ENCODE measurements around the gene OR6N1. TPM values are rescaled to one million over a fixed set of nuclear protein-coding genes. Genes with fewer than 3 reads are reported as not detected.

OR6N1 gene, protein sequence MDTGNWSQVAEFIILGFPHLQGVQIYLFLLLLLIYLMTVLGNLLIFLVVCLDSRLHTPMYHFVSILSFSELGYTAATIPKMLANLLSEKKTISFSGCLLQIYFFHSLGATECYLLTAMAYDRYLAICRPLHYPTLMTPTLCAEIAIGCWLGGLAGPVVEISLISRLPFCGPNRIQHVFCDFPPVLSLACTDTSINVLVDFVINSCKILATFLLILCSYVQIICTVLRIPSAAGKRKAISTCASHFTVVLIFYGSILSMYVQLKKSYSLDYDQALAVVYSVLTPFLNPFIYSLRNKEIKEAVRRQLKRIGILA
- total RNA-seq (2022; extraction: Qiagen RNA extraction; ENCODE audit: low read depth) = not detected in 5 replicates

DNA sequence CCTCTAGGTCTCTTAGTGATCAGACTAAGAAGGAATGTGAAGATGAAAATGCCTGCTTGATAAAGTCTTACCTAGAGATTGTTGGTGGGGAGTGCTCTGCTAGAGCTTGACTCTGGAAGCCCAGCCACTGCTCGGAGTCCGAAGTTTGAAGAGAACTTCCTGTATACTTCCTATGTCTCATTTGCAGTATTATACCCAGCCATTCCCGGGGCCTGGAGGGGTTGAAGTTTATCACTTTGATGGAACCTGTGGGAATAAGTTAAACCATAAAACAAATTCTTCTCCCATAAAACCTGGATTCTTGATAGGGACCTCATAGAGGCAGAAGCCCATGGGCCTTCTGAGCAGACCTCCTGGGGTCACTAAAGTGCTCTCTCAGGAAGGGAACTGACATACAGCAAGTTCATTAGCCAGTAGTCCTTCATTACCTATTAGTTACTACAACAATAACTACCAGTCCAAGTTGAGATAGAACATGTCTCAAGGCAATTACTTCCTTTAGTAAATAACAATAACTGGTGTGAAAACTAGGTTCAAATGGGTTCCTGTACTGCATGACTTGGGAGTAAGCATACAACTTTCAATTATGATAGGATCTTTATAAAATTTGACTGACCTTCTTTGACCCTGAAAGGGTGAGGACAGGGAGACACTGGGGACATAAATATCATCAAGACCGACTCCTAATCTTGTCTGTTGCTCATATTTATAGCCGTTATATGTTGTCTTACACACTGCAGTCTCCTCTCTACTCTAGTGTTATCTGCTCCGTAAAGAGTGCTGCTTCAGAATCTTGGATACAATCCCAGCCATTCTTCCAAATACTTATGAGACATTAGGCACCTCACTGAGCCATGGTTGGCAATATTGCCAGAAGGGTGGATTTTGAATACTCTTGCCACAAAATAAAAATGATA lies at the start of gene OR6N1:
Gene OR6N1, minus strand, starts transcription at position 246 of the 917 bp plus-strand sequence. CDS start 5,513 bp downstream, outside the sequence.

DNA sequence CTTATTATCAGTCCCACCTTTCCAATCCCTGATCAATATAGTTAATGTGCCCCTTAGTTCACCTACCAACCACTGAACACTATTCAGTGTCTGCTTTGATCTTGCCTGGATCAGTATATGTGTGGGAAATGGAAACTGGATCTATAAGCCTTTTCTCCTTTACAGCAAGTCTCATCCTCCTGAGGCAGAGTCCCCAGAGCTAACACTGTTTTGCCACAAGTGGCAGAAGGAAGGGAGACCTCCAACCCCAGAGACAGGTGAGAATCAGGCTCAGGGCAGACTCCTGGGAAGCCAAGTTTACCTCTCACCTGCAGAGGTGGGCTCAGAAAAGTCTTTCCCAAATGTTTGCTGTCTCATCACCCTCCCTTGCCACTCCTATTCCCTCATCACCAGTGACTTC lies 9.1 kb upstream of the OR6N1 start, which contains the start of gene OR6N2:
Gene OR6N2, minus strand, starts transcription at position 101 of the 400 bp plus-strand sequence. CDS start 3,569 bp downstream, outside the sequence.

DNA sequence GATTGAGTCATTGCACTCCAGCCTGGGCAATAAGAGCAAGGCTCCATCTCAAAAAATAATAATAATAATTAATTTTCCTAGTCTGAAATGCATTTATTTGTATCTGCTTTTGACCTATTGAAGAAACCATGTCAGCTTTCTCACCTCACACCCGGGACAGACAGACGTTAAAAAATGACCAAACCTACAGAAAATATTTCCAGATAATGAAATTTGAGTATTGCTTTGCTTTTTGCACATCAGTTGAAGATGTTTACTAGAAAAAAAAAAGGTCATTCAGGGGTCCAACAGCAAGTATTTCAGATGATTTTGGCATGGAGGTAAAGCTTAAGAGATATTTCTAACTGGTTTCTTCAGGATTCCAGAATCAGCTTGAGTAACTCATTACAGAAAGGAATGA lies 17.6 kb downstream of the OR6N1 start, which contains the start of gene OR6K6:
Gene OR6K6, plus strand, starts transcription at position 301 of the 400 bp plus-strand sequence. CDS start 168 bp downstream, outside the sequence.

DNA sequence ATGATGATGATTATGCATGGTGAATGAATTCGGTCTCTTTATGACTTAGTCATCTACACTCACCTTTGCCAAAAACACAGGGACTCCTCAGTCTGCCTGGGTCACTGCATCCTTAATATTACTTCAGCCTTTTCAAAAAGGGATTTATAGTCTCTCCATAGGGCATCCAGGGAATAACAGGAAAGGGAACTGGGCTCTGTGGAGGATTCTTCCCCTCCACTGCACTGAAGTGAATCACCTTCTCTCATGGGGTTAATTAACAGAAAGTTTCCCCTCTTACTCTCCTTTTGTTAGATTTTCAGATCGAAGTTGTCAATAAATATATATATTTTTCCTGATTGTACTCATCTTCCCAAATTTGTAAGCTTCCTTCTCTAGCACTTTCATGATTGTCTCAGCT lies 51.4 kb downstream of the OR6N1 start, which contains the start of gene OR6K3:
Gene OR6K3, minus strand, starts transcription at position 101 of the 400 bp plus-strand sequence. CDS start 2,605 bp downstream, outside the sequence.

Other genes with a start within 250 kb of the OR6N1 start
- not detected in 5 replicates for gene OR6Y1, start 217.8 kb downstream of the OR6N1 start, total RNA-seq (2022; extraction: Qiagen RNA extraction; ENCODE audit: low read depth)
- not detected in 5 replicates for gene OR6P1, start 201.6 kb downstream of the OR6N1 start, total RNA-seq (2022; extraction: Qiagen RNA extraction; ENCODE audit: low read depth)
- not detected in 5 replicates for gene OR10X1, start 192.3 kb downstream of the OR6N1 start, total RNA-seq (2022; extraction: Qiagen RNA extraction; ENCODE audit: low read depth)
- gene OR10Z1, start 166.9 kb downstream of the OR6N1 start, total RNA-seq (2022; extraction: Qiagen RNA extraction; ENCODE audit: low read depth) = not detected in 5 replicates
- not detected in 5 replicates for gene SPTA1, start 85.5 kb downstream of the OR6N1 start, total RNA-seq (2022; extraction: Qiagen RNA extraction; ENCODE audit: low read depth)
- not detected in 5 replicates for gene OR6K2, start 71.5 kb downstream of the OR6N1 start, total RNA-seq (2022; extraction: Qiagen RNA extraction; ENCODE audit: low read depth)
- gene OR6K3, start 51.5 kb downstream of the OR6N1 start, total RNA-seq (2022; extraction: Qiagen RNA extraction; ENCODE audit: low read depth) = not detected in 5 replicates
- gene OR6K6, start 17.5 kb downstream of the OR6N1 start, total RNA-seq (2022; extraction: Qiagen RNA extraction; ENCODE audit: low read depth) = not detected in 5 replicates
- not detected in 5 replicates for gene OR6N2, start 9.0 kb upstream of the OR6N1 start, total RNA-seq (2022; extraction: Qiagen RNA extraction; ENCODE audit: low read depth)
- not detected in 5 replicates for gene MNDA, start 59.2 kb upstream of the OR6N1 start, total RNA-seq (2022; extraction: Qiagen RNA extraction; ENCODE audit: low read depth)
- not detected in 5 replicates for gene PYHIN1, start 159.4 kb upstream of the OR6N1 start, total RNA-seq (2022; extraction: Qiagen RNA extraction; ENCODE audit: low read depth)
- gene IFI16, start 237.7 kb upstream of the OR6N1 start, total RNA-seq (2022; extraction: Qiagen RNA extraction; ENCODE audit: low read depth) = 3.8 to 4.7 TPM (median 4.0 TPM) in 5 replicates

All from A549 treated with DMSO at 1 μM for 4 hours (cell line).